Measurements from ENCODE around the gene MEGF11. TPM values are rescaled to one million over a fixed set of nuclear protein-coding genes. Genes with fewer than 3 reads are reported as not detected.

Gene MEGF11
- total RNA-seq, 5 donors from 2014 or later (not counting 1 experiment from before 2014, with no cell fraction given), result 0.20 TPM; not detected in 4

- Histone ChIP-seq H3K9me3 (no peaks in the 10 kb centered on the region), H3K27ac (ENCODE audit: low read length) (no peak overlapping the region), H3K4me1 (ENCODE audit: control insufficient read depth in 1 of 2, extremely low read depth in 1 of 2, insufficient read depth in 2 of 2, low read length in 2 of 2) (no peaks in the 10 kb centered on the region), H3K4me3 (ENCODE audit: control insufficient read depth in 1 of 2, extremely low read depth in 1 of 2, low read length in 1 of 2) (no peak overlapping the region), H3K36me3 (ENCODE audit: control insufficient read depth in 2 of 2, extremely low read depth in 1 of 2, insufficient read depth in 1 of 2, low read length in 1 of 2) (no peaks in the 10 kb centered on the region), H3K27me3 (replicated peaks in 1 of 2; ENCODE audit: control insufficient read depth in 2 of 2, extremely low read depth in 1 of 2, insufficient read depth in 2 of 2, low read length in 1 of 2) (peaks cover 0 to 16% of the 10 kb centered on the region in 2 experiments)
- Mint-ChIP-seq H3K27ac (no peak overlapping the region), H3K9me3 (no peaks in the 10 kb centered on the region), H3K36me3 (no peaks in the 10 kb centered on the region), H3K27me3 (peaks cover 6 to 7% of the 10 kb centered on the region in 2 donors), H3K4me1 (no peaks in the 10 kb centered on the region), H3K4me3 (no peak overlapping the region)
- POLR2A ChIA-PET, result no interaction called here
- CTCF ChIA-PET, result no interaction called here
- WGBS (ENCODE audit: insufficient coverage), result 78% methylated on average over 10 of the region's 10 CpGs
- no peak for DNase-seq
- no peak for ATAC-seq (replicated peaks in 1 of 4)
Observed at GRCh38 chr15:66195621-66196230, 57.8 kb downstream of the MEGF11 start.

- Histone ChIP-seq H3K36me3 (ENCODE audit: control insufficient read depth in 2 of 2, extremely low read depth in 1 of 2, insufficient read depth in 1 of 2, low read length in 1 of 2) (no peaks in the 10 kb centered on the region), H3K4me3 (ENCODE audit: control insufficient read depth in 1 of 2, extremely low read depth in 1 of 2, low read length in 1 of 2) (no peak overlapping the region), H3K9me3 (no peaks in the 10 kb centered on the region), H3K27me3 (replicated peaks in 1 of 2; ENCODE audit: control insufficient read depth in 2 of 2, extremely low read depth in 1 of 2, insufficient read depth in 2 of 2, low read length in 1 of 2) (peaks cover 0 to 9% of the 10 kb centered on the region in 2 experiments), H3K27ac (ENCODE audit: low read length) (no peak overlapping the region), H3K4me1 (ENCODE audit: control insufficient read depth in 1 of 2, extremely low read depth in 1 of 2, insufficient read depth in 2 of 2, low read length in 2 of 2) (no peaks in the 10 kb centered on the region)
- ChIA-PET CTCF (no interaction called here), POLR2A (no interaction called here)
- H3K4me3 Mint-ChIP-seq, result no peak overlapping the region
- no peaks in the 10 kb centered on the region for H3K36me3 Mint-ChIP-seq
- no peaks in the 10 kb centered on the region for H3K4me1 Mint-ChIP-seq
- DNase-seq (no peak), ATAC-seq (replicated peaks in 1 of 4) (no peak)
- H3K27me3 Mint-ChIP-seq, result peaks cover 0 to 6% of the 10 kb centered on the region in 2 donors
- no peaks in the 10 kb centered on the region for H3K9me3 Mint-ChIP-seq
- no CpG with 5 or more reads among the region's 3 CpGs for WGBS (ENCODE audit: insufficient coverage)
- no peak overlapping the region for H3K27ac Mint-ChIP-seq
Observed at GRCh38 chr15:66193066-66193465, 60.5 kb downstream of the MEGF11 start.

GRCh38 chr15:66190746-66191145 lies 62.8 kb downstream of the MEGF11 start:
- H3K27ac ChIP-seq (ENCODE audit: low read length), result no peak overlapping the region
- 67% methylated on average over 3 of the region's 5 CpGs for WGBS (ENCODE audit: insufficient coverage)
- no peaks in the 10 kb centered on the region for H3K36me3 ChIP-seq (ENCODE audit: control insufficient read depth in 2 of 2, extremely low read depth in 1 of 2, insufficient read depth in 1 of 2, low read length in 1 of 2)
- Mint-ChIP-seq H3K36me3 (no peaks in the 10 kb centered on the region), H3K9me3 (no peaks in the 10 kb centered on the region), H3K27me3 (peaks cover 6% of the 10 kb centered on the region in 2 donors), H3K4me3 (no peak overlapping the region), H3K4me1 (no peaks in the 10 kb centered on the region), H3K27ac (no peak overlapping the region)
- H3K27me3 ChIP-seq (replicated peaks in 1 of 2; ENCODE audit: control insufficient read depth in 2 of 2, extremely low read depth in 1 of 2, insufficient read depth in 2 of 2, low read length in 1 of 2), result peaks cover 0 to 24% of the 10 kb centered on the region in 2 experiments
- POLR2A ChIA-PET, result no interaction called here
- H3K4me3 ChIP-seq (ENCODE audit: control insufficient read depth in 1 of 2, extremely low read depth in 1 of 2, low read length in 1 of 2), result no peak overlapping the region
- H3K9me3 ChIP-seq, result no peaks in the 10 kb centered on the region
- no peak for DNase-seq
- CTCF ChIA-PET, result interaction anchor here in 1 of 2 donors (0.7 kb wide), 1 partner anchor 659 kb away, joined by 3 read pairs; no protein-coding TSS in a partner anchor
- no peaks in the 10 kb centered on the region for H3K4me1 ChIP-seq (ENCODE audit: control insufficient read depth in 1 of 2, extremely low read depth in 1 of 2, insufficient read depth in 2 of 2, low read length in 2 of 2)
- no peak for ATAC-seq (replicated peaks in 1 of 4)

- DNase-seq (no peak), ATAC-seq (replicated peaks in 1 of 4) (no peak)
- Mint-ChIP-seq H3K27me3 (peaks cover 18 to 19% of the 10 kb centered on the region in 2 donors), H3K36me3 (no peaks in the 10 kb centered on the region), H3K27ac (no peak overlapping the region), H3K4me1 (no peaks in the 10 kb centered on the region), H3K9me3 (no peaks in the 10 kb centered on the region), H3K4me3 (no peak overlapping the region)
- no peaks in the 10 kb centered on the region for H3K9me3 ChIP-seq
- H3K27ac ChIP-seq (ENCODE audit: low read length), result no peak overlapping the region
- ChIA-PET CTCF (no interaction called here), POLR2A (interaction anchor here in 1 of 2 donors (0.6 kb wide), 1 partner anchor 1053 kb away, joined by 6 read pairs; no protein-coding TSS in a partner anchor)
- H3K4me1 ChIP-seq (ENCODE audit: control insufficient read depth in 1 of 2, extremely low read depth in 1 of 2, insufficient read depth in 2 of 2, low read length in 2 of 2), result no peaks in the 10 kb centered on the region
- 97% methylated on average over 3 of the region's 6 CpGs for WGBS (ENCODE audit: insufficient coverage)
- no peaks in the 10 kb centered on the region for H3K36me3 ChIP-seq (ENCODE audit: control insufficient read depth in 2 of 2, extremely low read depth in 1 of 2, insufficient read depth in 1 of 2, low read length in 1 of 2)
- peaks cover 0 to 38% of the 10 kb centered on the region in 2 experiments for H3K27me3 ChIP-seq (replicated peaks in 1 of 2; ENCODE audit: control insufficient read depth in 2 of 2, extremely low read depth in 1 of 2, insufficient read depth in 2 of 2, low read length in 1 of 2)
- H3K4me3 ChIP-seq (ENCODE audit: control insufficient read depth in 1 of 2, extremely low read depth in 1 of 2, low read length in 1 of 2), result no peak overlapping the region
Observed at GRCh38 chr15:66189291-66189690, 64.3 kb downstream of the MEGF11 start.

- ATAC-seq (replicated peaks in 1 of 4), result no peak
Observed at GRCh38 chr15:66188464-66188863, 65.1 kb downstream of the MEGF11 start.

GRCh38 chr15:66187271-66187670 lies 66.3 kb downstream of the MEGF11 start:
- 60% methylated on average over 1 of the region's 6 CpGs for WGBS (ENCODE audit: insufficient coverage)
- no peak overlapping the region for H3K4me3 Mint-ChIP-seq
- H3K9me3 Mint-ChIP-seq, result no peaks in the 10 kb centered on the region
- DNase-seq (no peak), ATAC-seq (replicated peaks in 1 of 4) (no peak)
- H3K4me1 Mint-ChIP-seq, result no peaks in the 10 kb centered on the region
- Histone ChIP-seq H3K27me3 (replicated peaks in 1 of 2; ENCODE audit: control insufficient read depth in 2 of 2, extremely low read depth in 1 of 2, insufficient read depth in 2 of 2, low read length in 1 of 2) (peaks cover 0 to 44% of the 10 kb centered on the region in 2 experiments), H3K9me3 (no peaks in the 10 kb centered on the region), H3K27ac (ENCODE audit: low read length) (no peak overlapping the region), H3K4me1 (ENCODE audit: control insufficient read depth in 1 of 2, extremely low read depth in 1 of 2, insufficient read depth in 2 of 2, low read length in 2 of 2) (no peaks in the 10 kb centered on the region), H3K36me3 (ENCODE audit: control insufficient read depth in 2 of 2, extremely low read depth in 1 of 2, insufficient read depth in 1 of 2, low read length in 1 of 2) (no peaks in the 10 kb centered on the region), H3K4me3 (ENCODE audit: control insufficient read depth in 1 of 2, extremely low read depth in 1 of 2, low read length in 1 of 2) (no peak overlapping the region)
- no peaks in the 10 kb centered on the region for H3K36me3 Mint-ChIP-seq
- H3K27ac Mint-ChIP-seq, result no peak overlapping the region
- ChIA-PET CTCF (no interaction called here), POLR2A (no interaction called here)
- peaks cover 24 to 31% of the 10 kb centered on the region in 2 donors for H3K27me3 Mint-ChIP-seq

More at GRCh38 chr15:66188464-66188863, 65.1 kb downstream of the MEGF11 start:
- H3K4me1 ChIP-seq (ENCODE audit: control insufficient read depth in 1 of 2, extremely low read depth in 1 of 2, insufficient read depth in 2 of 2, low read length in 2 of 2), result no peaks in the 10 kb centered on the region
- ChIA-PET POLR2A (no interaction called here), CTCF (no interaction called here)
- DNase-seq, result no peak
- peaks cover 18 to 21% of the 10 kb centered on the region in 2 donors for H3K27me3 Mint-ChIP-seq
- H3K36me3 Mint-ChIP-seq, result no peaks in the 10 kb centered on the region
- no peaks in the 10 kb centered on the region for H3K9me3 Mint-ChIP-seq
- H3K4me1 Mint-ChIP-seq, result no peaks in the 10 kb centered on the region
- 97% methylated on average over 3 of the region's 4 CpGs for WGBS (ENCODE audit: insufficient coverage)
- no peak overlapping the region for H3K4me3 Mint-ChIP-seq
- H3K27ac Mint-ChIP-seq, result no peak overlapping the region
- H3K9me3 ChIP-seq, result no peaks in the 10 kb centered on the region
- no peak overlapping the region for H3K27ac ChIP-seq (ENCODE audit: low read length)
- peaks cover 0 to 44% of the 10 kb centered on the region in 2 experiments for H3K27me3 ChIP-seq (replicated peaks in 1 of 2; ENCODE audit: control insufficient read depth in 2 of 2, extremely low read depth in 1 of 2, insufficient read depth in 2 of 2, low read length in 1 of 2)
- no peaks in the 10 kb centered on the region for H3K36me3 ChIP-seq (ENCODE audit: control insufficient read depth in 2 of 2, extremely low read depth in 1 of 2, insufficient read depth in 1 of 2, low read length in 1 of 2)
- H3K4me3 ChIP-seq (ENCODE audit: control insufficient read depth in 1 of 2, extremely low read depth in 1 of 2, low read length in 1 of 2), result no peak overlapping the region

Data from T-cell (primary cell).